K562 (cell line): ENCODE data around the gene CDKN1C. TPM values are rescaled to one million over a fixed set of nuclear protein-coding genes. Genes with fewer than 3 reads are reported as not detected.
A peak's percentile ranks its signal among the peaks of the same experiment; 100 is the strongest.

Experiments used
- BRD4 ChIP-seq: fragments of 200-600 bp; sonication (generic); IDR thresholded peaks from 2 replicates; pipeline ENCODE4 v1.6.1; 2017; ENCODE audit warnings: inconsistent platforms
- CREB5 ChIP-seq: fragments of 250-450 bp; sonication (Bioruptor Pico); IDR thresholded peaks from 2 replicates; pipeline ENCODE4 v1.5.0; 2020; ENCODE audit warnings: mild to moderate bottlenecking
- DPF2 ChIP-seq: fragments of 450-650 bp; IDR thresholded peaks from 2 replicates; pipeline ENCODE4 v1.6.1; 2016
- EZH2 ChIP-seq: IDR thresholded peaks from 2 replicates; pipeline ENCODE4 v1.6.1; 2012; ENCODE audit warnings: low read depth, mild to moderate bottlenecking, inconsistent platforms, low read length, borderline replicate concordance
- FOXJ3 ChIP-seq: sonication (generic); formaldehyde crosslinking; IDR thresholded peaks from 2 replicates; pipeline ENCODE4 v1.4.0; 2020; ENCODE audit warnings: mild to moderate bottlenecking, missing genetic modification reagents
- FOXK1 ChIP-seq: sonication (generic); formaldehyde crosslinking; IDR thresholded peaks from 2 replicates; pipeline ENCODE4 v1.8.0; 2022; ENCODE audit warnings: missing genetic modification reagents, mild to moderate bottlenecking, borderline replicate concordance
- HMGXB4 ChIP-seq: sonication (generic); formaldehyde crosslinking; IDR thresholded peaks from 2 replicates; pipeline ENCODE4 v1.8.1; 2023; ENCODE audit warnings: mild to moderate bottlenecking, missing genetic modification reagents
- KAT8 ChIP-seq: fragments of 450-650 bp; IDR thresholded peaks from 2 replicates; pipeline ENCODE4 v1.6.1; 2016; ENCODE audit warnings: low read depth, mild to moderate bottlenecking
- MAZ ChIP-seq, 2 experiments: fragments of 450-650 bp in 1 of 2; sonication (generic) in 1 of 2; formaldehyde crosslinking; IDR thresholded peaks in 1 of 2; conservative IDR thresholded peaks in 1 of 2; 2 replicates each; pipeline versions ENCODE4 v1.4.0 to v1.5.0; 2020; ENCODE audit warnings: mild to moderate bottlenecking in 1 of 2, missing genetic modification reagents in 1 of 2
- MYC ChIP-seq, 2 experiments: fragments of 250-450 bp in 1 of 2; sonication (Bioruptor Pico) in 1 of 2; IDR thresholded peaks; 2 replicates each; pipeline versions ENCODE4 v1.5.1 to v1.6.1; 2012 to 2021; ENCODE audit warnings: low read depth in 2 of 2, borderline replicate concordance in 1 of 2, improper control_type of control experiment in 1 of 2, low read length in 1 of 2, mild to moderate bottlenecking in 1 of 2, moderate library complexity in 1 of 2
- NFYB ChIP-seq: IDR thresholded peaks from 2 replicates; pipeline ENCODE4 v1.6.1; 2011; ENCODE audit warnings: mild to moderate bottlenecking, moderate library complexity; ENCODE audit not compliant: insufficient read length; ENCODE audit errors: extremely low read depth
- NR3C1 ChIP-seq: sonication (generic); formaldehyde crosslinking; IDR thresholded peaks from 2 replicates; pipeline ENCODE4 v1.8.1; 2022; ENCODE audit warnings: missing genetic modification reagents
- PHF20 ChIP-seq: fragments of 450-650 bp; IDR thresholded peaks from 2 replicates; pipeline ENCODE4 v1.6.1; 2018; ENCODE audit not compliant: partially characterized antibody
- PKNOX1 ChIP-seq: fragments of 450-650 bp; IDR thresholded peaks from 2 replicates; pipeline ENCODE4 v1.6.1; 2016
- POLR3G ChIP-seq: IDR thresholded peaks from 2 replicates; pipeline ENCODE4 v1.6.1; 2011; ENCODE audit not compliant: insufficient read length, insufficient replicate concordance; ENCODE audit errors: extremely low read depth
- PREB ChIP-seq: sonication (generic); formaldehyde crosslinking; IDR thresholded peaks from 2 replicates; pipeline ENCODE4 v1.8.1; 2023; ENCODE audit warnings: mild to moderate bottlenecking, missing genetic modification reagents
- SNIP1 ChIP-seq: fragments of 450-650 bp; IDR thresholded peaks from 2 replicates; pipeline ENCODE4 v1.7.1; 2017; ENCODE audit warnings: low read depth, mild to moderate bottlenecking
- SNRNP70 ChIP-seq: fragments of 200-400 bp; formaldehyde crosslinking; optimal IDR thresholded peaks from 2 replicates; pipeline ENCODE3; 2017; ENCODE audit warnings: low read depth, low read length
- TOE1 ChIP-seq, 2 experiments: fragments of 450-650 bp in 1 of 2; sonication (generic) in 1 of 2; formaldehyde crosslinking in 1 of 2; IDR thresholded peaks; 2 replicates each; pipeline versions ENCODE4 v1.7.1 to v1.8.0; 2016 to 2022; ENCODE audit warnings: borderline replicate concordance in 2 of 2, mild to moderate bottlenecking in 2 of 2, antibody characterized with exemption in 1 of 2, inconsistent platforms in 1 of 2, low read depth in 1 of 2, missing genetic modification reagents in 1 of 2, moderate library complexity in 1 of 2
- ZNF175 ChIP-seq: fragments of 200-800 bp; sonication (Bioruptor generic); IDR thresholded peaks from 2 replicates; pipeline ENCODE4 v1.6.1; 2016; ENCODE audit warnings: low read depth, mild to moderate bottlenecking, missing genetic modification characterization, missing compliant biosample characterization
- ZNF780A ChIP-seq: fragments of 250-450 bp; sonication (Bioruptor Pico); IDR thresholded peaks from 2 replicates; pipeline ENCODE4 v1.5.0; 2021; ENCODE audit warnings: mild to moderate bottlenecking
- ZNF79 ChIP-seq: fragments of 250-450 bp; sonication (Bioruptor Pico); IDR thresholded peaks from 2 replicates; pipeline ENCODE4 v1.4.0; 2020; ENCODE audit warnings: low read depth, mild to moderate bottlenecking, moderate library complexity
- polyA plus RNA-seq, 8 experiments: library from polyadenylated mRNA; depleted of rRNA in 4 of 8; stranded (reverse) in 5 of 8; unstranded in 3 of 8; fragments of >200 nt; fragmentation: Nextera tagmentation in 2 of 8; fragmentation: Illumina TruSeq in 1 of 8; extraction: Ambion mirVana in 2 of 8; extraction: Trizol in 1 of 8; gene quantifications; 2 replicates each; pipeline versions ENCODE4 v1.2.1 to v1.2.3, GENCODE V29; 2011 to 2014; ENCODE audit warnings: inconsistent platforms in 1 of 8, missing spikeins in 1 of 8
- total RNA-seq, 7 experiments: library from RNA; depleted of rRNA in 6 of 7; stranded (reverse); fragments of >200 nt in 6 of 7; fragmentation: Illumina TruSeq in 2 of 7; extraction: Trizol in 2 of 7; gene quantifications; 2 replicates each; pipeline versions ENCODE4 v1.2.1 to v1.2.3, GENCODE V29; 2011 to 2021; ENCODE audit warnings: low replicate concordance in 1 of 7

The CDKN1C gene
- total and polyA plus RNA-seq, 9 of the 15 experiments (the other 6 are each of a cell fraction or from before 2014, with no cell fraction given) = 2.8 to 21.1 (median 9.3) TPM

GRCh38 chr11:2892215-2892966 is 6.8 kb upstream of the CDKN1C start (continued):
- TF ChIP-seq PREB (CRISPR knock-in tag) = no peak
- TF ChIP-seq POLR3G = no peak
- no peak for TF ChIP-seq ZNF780A
- no peak for TF ChIP-seq PKNOX1
- no peak for TF ChIP-seq SNIP1
- no peak for TF ChIP-seq NFYB
- TF ChIP-seq MYC (IDR thresholded peaks at IDR 0.05; ENCODE audit: low read depth, low read length) = peak; percentile 45; the same call in 1 of the 2 replicates
- no peak for TF ChIP-seq MYC (CRISPR knock-in tag; IDR thresholded peaks at IDR 0.05; ENCODE audit: borderline replicate concordance, low read depth)
- no peak for TF ChIP-seq DPF2
- no peak for TF ChIP-seq SNRNP70
- 0 out of 2 replicates have a peak, but pooled peaks have one; percentile 67 for TF ChIP-seq HMGXB4 (CRISPR knock-in tag)
- TF ChIP-seq FOXK1 (CRISPR knock-in tag) = no peak; the same call in 1 of the 2 replicates
- TF ChIP-seq CREB5 (CRISPR knock-in tag) = no peak
- TF ChIP-seq ZNF175 = no peak
- no peak for TF ChIP-seq FOXJ3 (CRISPR knock-in tag)
- no peak for TF ChIP-seq ZNF79
- TF ChIP-seq BRD4 = 0 out of 2 replicates have a peak, but pooled peaks have one; percentile 35
- peak; percentile 67 for TF ChIP-seq PHF20
- no peak for TF ChIP-seq KAT8
- TF ChIP-seq NR3C1 (CRISPR knock-in tag) = no peak
- TF ChIP-seq EZH2 = no peak
- 0 out of 2 replicates have a peak, but pooled peaks have one; percentile 27 for TF ChIP-seq TOE1 (IDR thresholded peaks at IDR 0.05; ENCODE audit: borderline replicate concordance)
- no peak for TF ChIP-seq TOE1 (CRISPR knock-in tag; IDR thresholded peaks at IDR 0.05; ENCODE audit: borderline replicate concordance, low read depth)
- TF ChIP-seq MAZ (CRISPR knock-in tag; conservative IDR thresholded peaks at IDR 0.05 in 1 of 2, IDR thresholded peaks at IDR 0.05 in 1 of 2) = peak; percentile 57 to 73
